Ecto neural progenitor cell (in vitro differentiated cells): Measurements from ENCODE around the gene KIAA0040.

Experiments used
- DNase-seq: peaks from one replicate; pipeline ENCODE4 v3.0.0-alpha.2; 2018; ENCODE audit warnings: low spot score

The KIAA0040 gene

GRCh38 chr1:175192630-175193526, at the start of gene KIAA0040:
Gene KIAA0040 (minus strand): TSS chr1:175192776. CDS start chr1:175161013, 31,763 bp downstream.
- DNase-seq, result peak; percentile 77

GRCh38 chr1:175237389-175237788, 44.8 kb upstream of the KIAA0040 start:
- no peak for DNase-seq

- no peak for DNase-seq
Measured at GRCh38 chr1:175234639-175235038, 42.1 kb upstream of the KIAA0040 start.

- no peak for DNase-seq
Measured at GRCh38 chr1:175232335-175232734, 39.8 kb upstream of the KIAA0040 start.

- DNase-seq, result no peak
Measured at GRCh38 chr1:175225805-175226129, 33.2 kb upstream of the KIAA0040 start.

- DNase-seq, result no peak
Measured at GRCh38 chr1:175222296-175222938, 29.8 kb upstream of the KIAA0040 start.

- DNase-seq, result no peak
Measured at GRCh38 chr1:175221557-175222175, 29.1 kb upstream of the KIAA0040 start.

GRCh38 chr1:175220853-175221556, 28.4 kb upstream of the KIAA0040 start:
- no peak for DNase-seq

- no peak for DNase-seq
Measured at GRCh38 chr1:175219774-175220173, 27.2 kb upstream of the KIAA0040 start.

- DNase-seq, result no peak
Measured at GRCh38 chr1:175218786-175219434, 26.3 kb upstream of the KIAA0040 start.

- no peak for DNase-seq
Measured at GRCh38 chr1:175217721-175218531, 25.4 kb upstream of the KIAA0040 start.

GRCh38 chr1:175216444-175216843, 23.9 kb upstream of the KIAA0040 start:
- no peak for DNase-seq

GRCh38 chr1:175211656-175212055, 19.1 kb upstream of the KIAA0040 start:
- DNase-seq, result no peak

- no peak for DNase-seq
Measured at GRCh38 chr1:175210744-175211143, 18.2 kb upstream of the KIAA0040 start.

GRCh38 chr1:175209493-175209921, 16.9 kb upstream of the KIAA0040 start:
- no peak for DNase-seq

- no peak for DNase-seq
Measured at GRCh38 chr1:175208773-175209492, 16.4 kb upstream of the KIAA0040 start.

GRCh38 chr1:175207971-175208370, 15.4 kb upstream of the KIAA0040 start:
- no peak for DNase-seq

GRCh38 chr1:175206687-175207086, 14.1 kb upstream of the KIAA0040 start:
- no peak for DNase-seq

- no peak for DNase-seq
Measured at GRCh38 chr1:175204330-175204729, 11.8 kb upstream of the KIAA0040 start.

GRCh38 chr1:175203570-175204068, 11.0 kb upstream of the KIAA0040 start:
- no peak for DNase-seq
